NCI-H128 (cell line): ENCODE data around the gene VPS29.
"Not testable (repeated sequence)": the region's sequence is repeated elsewhere in the genome, so short reads cannot be mapped to it uniquely, and the experiment has no call there.

Experiments used
- DNase-seq: peaks from one replicate; lab custom pipeline; 2025; ENCODE audit not compliant: unreplicated experiment; lab: John Stamatoyannopoulos, UW

VPS29 gene

DNA sequence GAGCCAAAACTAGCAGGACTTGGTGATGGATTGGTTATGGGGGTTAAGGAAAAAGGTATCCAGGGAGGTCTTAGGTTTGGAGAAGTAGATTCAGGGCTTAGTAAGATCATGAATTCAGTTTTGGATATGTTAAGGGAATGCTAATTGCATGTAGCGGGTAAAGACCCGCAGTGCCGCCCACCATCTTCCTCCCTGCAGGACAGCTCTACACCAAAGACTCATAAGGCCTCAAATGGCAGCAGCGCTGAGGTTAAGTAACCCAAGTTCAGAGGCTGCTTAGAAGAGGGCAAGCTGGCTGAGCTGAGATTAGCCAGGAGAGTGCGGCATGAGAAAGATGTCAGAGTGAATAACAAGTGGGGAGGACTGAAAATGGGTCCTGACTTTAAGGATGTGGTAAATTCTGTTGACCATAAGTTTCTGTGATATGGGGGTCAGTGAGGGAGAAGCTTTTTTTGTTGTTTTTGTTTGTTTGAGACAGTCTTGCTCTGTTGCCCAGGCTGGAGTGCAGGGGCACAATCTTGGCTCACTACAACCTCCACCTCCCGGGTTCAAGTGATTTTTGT is 26.4 kb upstream of the VPS29 start:
- no peak for DNase-seq

DNA sequence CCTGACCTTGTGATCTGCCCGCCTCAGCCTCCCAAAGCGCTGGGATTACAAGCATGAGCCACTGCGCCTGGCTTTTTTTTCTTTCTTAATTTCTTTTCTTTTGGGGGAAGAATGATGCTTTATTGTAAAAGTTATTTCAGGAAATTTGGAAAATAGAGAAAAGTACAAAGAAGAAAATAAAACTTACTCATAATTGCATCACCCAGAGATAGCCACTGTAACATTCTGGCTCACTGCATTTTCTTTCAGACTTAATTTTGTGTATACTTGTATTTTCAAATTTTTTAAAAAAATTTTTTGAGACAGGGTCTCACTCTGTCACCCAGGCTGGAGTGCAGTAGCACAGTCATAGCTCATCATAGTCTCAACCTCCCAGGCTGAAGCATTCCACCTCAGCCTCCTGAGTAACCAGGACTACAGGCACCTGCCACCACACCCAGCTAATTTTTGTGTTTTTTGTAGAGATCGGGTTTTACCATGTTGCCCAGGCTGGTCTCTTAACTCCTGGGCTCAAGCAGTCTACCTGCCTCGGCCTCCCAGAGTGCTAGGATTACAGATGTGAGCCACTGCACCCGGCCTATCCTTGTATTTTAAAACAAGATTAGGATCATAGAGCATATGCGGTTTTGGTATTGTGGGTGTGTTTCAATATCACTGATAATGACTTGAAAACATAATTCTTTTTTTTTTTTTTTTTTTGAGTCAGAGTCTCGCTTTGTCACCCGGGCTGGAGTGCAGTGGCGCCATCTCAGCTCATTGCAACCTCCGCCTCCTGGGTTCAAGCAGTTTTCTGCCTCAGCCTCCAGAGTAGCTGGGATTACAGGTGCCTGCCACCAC is 19.2 kb upstream of the VPS29 start:
- DNase-seq, result not testable (repeated sequence)

DNA sequence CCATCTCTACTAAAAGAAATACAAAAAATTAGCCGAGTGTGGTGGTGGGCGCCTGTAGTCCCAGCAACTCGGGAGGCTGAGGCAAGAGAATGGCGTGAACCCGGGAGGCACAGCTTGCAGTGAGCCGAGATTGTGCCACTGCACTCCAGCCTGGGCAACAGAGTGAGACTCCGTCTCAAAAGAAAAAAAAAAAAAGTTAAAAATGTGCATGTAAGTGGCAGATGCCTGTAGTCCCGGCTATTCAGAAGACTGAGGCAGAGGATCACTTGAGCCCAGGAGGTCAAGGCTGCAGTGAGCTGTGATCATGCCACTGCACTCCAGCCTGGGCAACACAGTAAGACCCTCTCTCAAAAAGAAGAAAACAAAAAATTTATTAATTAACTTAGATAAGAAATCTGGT is 16.1 kb upstream of the VPS29 start:
- DNase-seq, result not testable (repeated sequence)

DNA sequence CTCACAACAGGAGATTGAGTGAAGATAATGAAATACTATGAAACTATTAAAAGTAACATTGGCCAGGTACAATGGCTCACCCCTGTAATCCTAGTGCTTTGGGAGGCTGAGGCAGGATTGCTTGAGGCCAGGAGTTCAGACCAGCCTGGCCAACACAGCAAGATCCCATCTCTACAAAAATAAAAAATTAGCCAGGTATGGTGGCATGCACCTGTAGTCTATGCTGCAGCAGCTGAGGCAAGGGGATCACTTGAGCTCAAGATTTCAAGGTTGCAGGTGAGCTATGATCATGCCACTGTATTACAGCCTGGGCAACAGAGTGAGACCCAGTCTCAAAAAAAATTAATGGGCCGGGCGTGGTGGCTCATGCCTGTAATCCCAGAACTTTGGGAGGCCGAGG is 15.1 kb upstream of the VPS29 start:
- DNase-seq, result no peak

DNA sequence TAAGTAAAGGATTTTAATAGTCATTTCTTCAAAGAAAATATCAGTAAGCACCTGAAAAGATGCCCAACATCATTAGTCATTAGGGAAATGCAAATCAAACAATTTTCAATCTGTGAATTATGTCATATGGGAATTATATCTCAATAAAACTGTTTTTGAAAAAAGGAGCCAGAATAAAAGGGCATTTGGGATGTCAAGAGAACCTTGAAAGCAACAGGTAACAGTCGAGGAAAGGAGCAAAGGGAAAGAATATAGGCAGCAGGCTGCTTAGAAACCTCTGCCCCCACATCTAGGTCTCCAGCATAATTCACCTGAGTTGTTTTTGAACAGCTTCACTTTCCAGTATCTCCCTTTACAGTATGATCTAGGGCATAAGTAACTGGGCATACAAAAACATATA is 12.5 kb upstream of the VPS29 start:
- DNase-seq, result no peak

DNA sequence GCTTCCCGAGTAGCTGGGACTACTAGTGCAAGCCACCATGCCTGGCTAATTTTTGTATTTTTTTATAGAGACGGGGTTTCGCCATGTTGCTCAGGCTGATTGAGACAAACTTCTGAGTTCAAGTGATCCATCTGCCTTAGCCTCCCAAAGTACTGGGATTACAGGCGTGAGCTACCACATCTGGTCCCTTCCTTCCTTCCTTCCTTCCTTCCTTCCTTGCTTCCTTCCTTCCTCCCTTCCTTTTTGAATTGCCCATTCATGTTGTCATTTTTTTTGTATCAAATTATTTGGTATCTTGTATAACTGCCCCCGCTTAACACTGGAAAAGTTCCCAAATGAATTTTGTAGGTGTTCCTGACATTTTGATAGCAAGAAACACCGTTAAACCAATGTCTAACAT is 11.9 kb upstream of the VPS29 start:
- DNase-seq, result no peak

DNA sequence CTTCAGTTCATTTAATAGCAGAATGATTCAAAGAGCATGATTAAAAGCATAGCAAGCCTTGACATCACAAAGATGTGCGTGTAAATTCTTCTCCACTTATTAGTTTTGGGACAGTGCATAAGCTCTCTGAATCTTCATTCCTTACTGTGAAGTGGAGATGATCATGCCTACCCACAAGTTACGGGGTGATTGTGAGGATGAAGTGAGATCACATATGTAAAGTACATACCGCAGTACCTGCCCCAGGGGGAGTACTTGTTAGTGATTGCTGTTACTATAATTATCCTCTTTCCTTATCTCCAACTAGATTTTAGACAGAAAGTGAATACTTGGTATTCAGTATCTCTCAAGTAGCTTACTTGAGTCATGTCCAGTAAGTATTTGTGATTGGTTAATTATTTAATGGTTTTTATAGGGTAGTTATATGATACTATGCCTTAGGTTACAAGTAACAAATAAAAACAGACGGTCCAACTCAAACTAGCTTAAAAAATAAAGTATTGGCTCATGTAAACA is 6.2 kb upstream of the VPS29 start:
- no peak for DNase-seq

DNA sequence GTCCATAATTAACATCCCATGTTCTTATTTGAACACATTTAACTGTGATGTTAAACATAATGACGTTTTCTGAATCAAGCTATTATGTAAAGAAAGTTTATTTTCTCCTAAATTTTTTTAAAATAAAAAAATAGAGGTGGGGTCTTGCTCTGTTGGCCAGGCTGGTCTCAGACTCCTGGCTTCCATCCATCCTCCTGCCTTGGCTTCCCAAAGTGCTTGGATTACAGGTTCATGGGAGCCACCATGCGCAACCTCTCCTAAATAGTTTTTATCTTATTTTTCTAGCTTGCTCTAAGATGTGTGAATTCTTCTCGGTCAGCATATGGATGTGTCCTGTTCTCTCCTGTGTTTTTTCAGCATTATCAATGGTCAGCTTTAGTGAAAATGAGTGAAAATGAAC is 3.4 kb upstream of the VPS29 start:
- no peak for DNase-seq

DNA sequence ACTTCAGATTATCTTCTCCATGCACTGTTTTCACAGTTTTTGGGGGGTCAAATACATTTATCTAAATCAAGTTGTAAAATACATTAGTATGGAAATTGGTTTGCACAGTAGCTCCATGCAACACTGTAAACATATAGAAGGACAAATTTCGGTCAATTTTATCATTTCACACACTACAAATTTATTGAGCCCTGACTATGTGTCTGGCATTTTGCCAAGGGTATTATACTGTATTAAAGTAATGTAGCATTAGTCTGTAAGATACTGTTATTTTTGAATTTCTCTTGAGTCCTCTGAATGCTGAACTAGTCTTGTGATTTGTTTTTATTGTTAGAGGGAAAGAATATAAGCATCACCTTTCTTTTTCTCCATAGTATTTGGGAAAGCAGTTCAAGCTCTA is 1.5 kb upstream of the VPS29 start:
- no peak for DNase-seq

DNA sequence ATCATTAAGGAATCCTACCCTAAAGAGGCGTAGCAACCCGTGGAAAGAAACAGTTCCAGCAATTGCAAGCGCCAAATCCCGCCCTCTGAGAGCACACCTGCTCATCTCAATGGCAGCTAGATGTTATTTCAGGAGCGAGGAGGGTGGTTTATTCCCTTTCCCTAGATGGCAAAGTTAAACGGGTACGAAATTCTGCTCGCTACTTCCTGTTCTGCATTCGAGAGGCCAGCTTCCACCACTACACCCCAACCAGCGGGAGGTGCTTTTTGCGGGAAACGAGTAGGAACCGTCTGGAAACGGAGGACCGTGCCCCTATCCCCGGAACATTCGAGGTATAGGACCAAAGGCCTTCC is 536 bp downstream of the VPS29 start:
- DNase-seq, result peak; percentile 54

DNA sequence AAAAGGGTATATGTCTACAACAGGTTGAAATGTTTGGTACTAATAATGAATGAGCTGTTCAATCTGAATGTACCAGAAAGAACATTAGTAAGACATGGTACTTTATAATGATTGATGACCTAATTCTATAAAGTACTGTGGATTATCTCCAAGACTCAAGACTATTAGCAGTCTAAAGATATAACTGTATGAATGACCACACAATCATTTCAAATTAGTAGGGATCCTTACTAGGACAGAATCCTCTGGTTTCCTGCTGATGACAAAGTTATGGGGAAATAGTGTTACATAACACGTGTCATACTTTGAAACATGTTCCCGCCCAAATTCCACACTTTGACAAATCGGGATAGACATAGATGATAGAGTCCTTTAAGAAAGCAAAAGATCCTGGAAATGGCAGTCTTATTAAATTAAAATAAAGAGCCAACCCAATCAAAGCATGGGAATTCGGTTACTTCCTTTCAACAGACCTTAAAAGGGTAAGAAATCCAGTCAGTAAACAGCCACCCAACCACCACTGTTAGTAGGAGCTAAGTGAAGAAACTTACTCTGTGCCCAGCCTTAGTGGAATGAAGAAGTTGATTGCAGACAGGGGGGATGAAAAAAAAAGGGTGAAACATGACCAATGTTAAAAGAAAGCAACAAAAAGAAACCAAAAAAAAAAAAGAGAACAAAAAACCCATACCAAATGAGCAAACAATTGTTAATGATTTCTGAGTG is 2.8 kb downstream of the VPS29 start:
- DNase-seq, result no peak

DNA sequence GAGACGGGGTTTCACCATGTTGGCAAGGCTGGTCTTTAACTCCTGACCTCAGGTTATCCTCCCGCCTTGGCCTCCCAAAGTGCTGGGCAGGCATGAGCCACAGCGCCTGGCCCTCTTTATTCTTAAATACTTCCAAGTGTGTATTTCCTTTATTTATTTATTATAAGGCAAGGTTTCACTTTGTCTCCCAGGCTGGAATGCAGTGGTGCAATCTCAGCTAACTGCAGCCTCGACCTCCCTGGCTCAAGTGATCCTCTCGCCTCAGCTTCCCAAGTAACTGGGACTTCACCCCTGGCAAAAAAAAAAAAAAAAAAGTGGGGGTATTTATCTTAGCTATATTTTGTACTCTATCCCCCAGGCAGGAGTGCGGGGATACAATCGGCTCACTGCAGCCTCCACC is 26.5 kb downstream of the VPS29 start:
- no peak for DNase-seq

DNA sequence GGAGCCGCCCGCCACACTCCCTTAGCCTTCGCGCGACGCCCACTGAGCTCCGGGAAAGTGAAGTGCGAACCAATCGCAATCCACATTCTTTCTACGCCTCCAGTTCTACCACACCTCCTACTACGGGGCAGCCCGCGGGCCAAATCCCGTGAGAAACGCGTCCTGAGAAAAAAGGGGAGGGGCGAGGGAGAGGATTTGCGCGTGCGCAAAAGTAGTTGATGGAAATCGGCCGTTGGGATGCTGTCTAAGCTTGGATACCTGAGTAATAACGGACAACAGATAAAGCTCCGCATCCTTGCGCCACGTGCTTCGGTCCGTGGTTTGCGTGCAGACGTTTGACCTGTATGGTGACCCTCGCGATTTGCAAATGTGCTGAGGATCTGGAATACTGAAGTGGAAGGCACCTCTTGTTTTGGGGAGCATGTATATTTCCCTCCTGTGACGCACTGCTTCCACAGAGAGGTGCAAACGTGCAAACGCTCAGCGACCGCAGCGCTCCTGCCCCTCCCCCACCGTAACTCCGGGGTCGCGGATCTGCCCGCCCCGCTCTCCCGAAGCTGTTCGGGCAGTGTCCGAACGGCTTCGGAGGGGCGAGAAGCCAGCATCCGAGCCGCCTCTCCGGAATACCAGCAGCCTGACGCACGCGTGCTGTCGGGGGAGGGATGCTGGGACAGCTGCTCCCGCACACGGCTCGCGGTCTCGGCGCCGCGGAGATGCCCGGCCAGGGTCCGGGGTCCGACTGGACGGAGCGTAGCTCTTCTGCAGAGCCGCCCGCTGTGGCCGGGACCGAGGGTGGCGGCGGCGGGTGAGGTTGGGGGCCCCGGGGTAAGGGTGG is 33.5 kb downstream of the VPS29 start, which contains the start of the genes FAM216A and GPN3:
Gene FAM216A, plus strand, starts transcription at position 632 of the 835 bp plus-strand sequence. Its CDS starts 31 bp downstream, at position 663.
Gene GPN3, minus strand, starts transcription at position 44 of the 835 bp plus-strand sequence. CDS start 54 bp downstream, outside the sequence.
- peak; percentile 98 for DNase-seq

DNA sequence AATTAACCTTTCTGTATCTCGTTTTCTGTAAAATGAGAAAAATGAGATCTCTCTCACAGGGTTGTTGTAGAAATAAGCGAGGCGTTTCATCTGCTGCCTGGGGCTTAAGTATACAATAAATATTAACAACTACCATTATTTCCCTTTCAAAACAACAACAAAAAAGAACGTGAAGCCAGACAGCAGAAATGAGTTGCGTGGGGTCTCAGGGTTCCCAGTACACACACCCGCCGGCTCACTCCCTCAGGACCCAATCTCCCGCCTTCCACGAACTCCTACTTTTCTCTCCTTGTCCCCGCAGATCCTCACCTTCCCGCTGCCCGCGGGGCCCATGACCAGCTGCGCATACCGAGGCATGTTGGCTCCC is 34.1 kb downstream of the VPS29 start:
- DNase-seq, result no peak

DNA sequence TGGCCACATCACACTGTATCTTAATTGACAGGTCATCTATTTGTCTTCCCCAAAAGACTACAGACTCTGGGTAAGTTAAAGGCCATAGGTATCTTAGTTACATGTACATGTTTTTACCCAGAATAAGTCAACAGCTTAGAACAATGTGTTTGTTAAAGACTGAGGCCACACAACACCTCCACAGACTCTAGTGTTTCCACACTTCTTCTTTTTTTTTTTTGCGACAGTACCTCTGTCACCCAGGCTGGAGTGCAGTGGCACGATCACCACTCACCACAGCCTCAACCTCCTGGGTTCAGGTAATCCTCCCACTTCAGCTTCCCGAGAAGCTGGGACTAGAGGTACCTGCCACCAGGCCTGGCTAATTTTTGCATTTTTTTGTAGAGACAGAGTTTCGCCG is 35.1 kb downstream of the VPS29 start:
- no peak for DNase-seq

DNA sequence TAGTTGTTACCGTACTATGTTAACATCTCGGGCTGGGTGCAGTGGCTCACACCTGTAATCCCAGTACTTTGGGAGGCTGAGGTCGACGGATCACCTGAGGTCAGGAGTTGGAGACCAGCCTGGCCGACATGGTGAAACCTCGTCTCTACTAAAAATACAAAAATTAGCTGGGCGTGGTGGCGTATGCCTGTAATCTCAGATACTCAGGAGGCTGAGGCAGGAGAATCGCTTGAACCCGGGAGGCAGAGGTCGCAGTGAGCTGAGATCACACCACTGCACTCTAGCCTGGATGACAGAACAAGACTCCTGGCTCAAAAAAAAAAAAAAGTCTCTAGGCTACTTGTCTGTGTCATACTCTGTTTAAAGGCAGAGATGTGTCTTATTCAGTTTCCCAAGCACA is 36.1 kb downstream of the VPS29 start:
- DNase-seq, result not testable (repeated sequence)

DNA sequence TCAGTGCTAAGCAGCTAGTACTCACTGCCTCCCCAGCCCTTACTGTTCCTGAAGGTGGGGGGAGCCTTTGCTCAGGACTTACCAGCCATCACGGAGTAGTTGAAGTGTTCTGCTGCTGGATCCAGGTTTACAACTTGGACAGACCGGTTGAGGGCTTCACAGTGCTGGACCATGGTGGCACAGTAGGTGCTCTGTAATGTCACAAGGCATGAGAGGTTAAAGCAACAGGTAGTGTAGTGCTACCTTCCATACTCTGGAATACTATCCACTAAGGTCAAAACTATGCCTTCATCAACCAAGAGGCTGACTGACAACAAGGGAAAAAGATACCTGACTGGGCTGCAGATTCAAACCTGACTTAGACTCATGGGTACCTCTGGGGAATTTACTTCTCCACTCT is 36.9 kb downstream of the VPS29 start:
- DNase-seq, result no peak

DNA sequence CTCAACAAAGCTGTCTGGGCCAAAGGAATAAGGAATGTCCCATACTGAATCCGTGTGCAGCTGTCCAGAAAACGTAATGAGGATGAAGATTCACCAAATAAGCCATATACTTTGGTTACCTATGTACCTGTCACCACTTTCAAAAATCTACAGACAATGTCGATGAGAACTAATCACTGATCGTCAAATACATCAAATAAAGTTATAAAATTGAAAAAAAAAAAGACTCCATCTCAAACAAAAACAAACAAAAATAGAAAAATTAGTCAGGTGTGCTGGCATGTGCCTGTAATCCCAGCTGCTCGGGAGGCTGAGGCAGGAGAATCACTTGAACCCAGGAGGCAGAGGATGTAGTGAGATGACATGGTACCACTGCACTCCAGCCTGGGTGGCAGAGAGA is 40.7 kb downstream of the VPS29 start:
- DNase-seq, result not testable (repeated sequence)

DNA sequence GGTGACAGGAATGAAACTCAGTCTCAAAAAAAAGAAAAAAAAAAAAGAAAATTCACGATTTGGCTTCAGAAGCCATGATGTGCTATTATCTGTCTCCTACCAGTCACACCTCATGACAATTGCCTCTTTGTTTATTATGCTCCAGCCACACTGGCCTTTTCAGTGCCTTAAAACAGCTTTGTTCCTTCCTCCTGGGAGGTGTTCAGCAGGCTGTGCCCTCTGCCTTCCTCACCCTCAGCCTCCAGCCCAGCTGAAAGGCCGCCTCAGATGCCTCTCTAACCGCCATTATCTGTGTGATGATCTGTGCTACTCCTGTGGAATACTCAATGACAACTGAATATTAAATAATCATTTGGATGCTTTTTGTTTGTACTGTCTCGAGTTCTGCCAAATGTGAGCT is 43.2 kb downstream of the VPS29 start:
- no peak for DNase-seq

DNA sequence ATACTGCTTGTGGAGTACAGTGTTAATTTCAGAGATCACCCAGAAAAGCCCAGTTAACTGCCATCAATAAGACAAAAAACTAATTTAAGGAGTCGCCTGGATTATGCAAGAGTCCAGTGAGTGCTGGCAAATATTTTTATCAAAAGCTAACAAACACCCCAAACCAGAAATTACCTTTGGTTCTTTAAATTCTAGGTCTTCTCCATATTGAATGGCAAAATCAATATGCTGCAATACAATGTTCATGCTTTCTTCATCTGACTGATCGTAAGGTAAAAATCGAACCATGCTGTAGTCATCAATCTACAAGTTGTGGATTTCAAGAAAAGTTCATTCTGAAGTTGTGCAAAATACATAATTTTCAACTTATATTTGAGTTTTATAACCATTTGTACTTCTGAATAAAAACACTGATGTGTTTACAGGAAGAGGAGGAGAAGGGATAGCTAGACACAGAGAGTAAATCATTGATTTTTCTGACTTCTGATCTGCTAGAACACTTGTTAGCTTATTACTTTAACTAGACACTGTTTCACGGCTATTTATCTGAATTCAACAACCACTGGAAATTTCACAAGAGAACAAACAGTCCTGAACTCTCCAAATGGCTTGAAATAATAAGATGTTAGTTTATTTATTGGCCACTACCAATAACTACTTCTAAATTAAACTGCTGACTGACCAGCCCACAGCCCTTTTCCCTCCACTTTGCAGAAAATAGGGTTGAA is 48.2 kb downstream of the VPS29 start:
- no peak for DNase-seq
